GM23248 (cell line): ENCODE measurements around the gene IL1RAPL2.

Source experiments
- EZH2 ChIP-seq: fragments of 200-600 bp; sonication (generic); IDR thresholded peaks from 2 replicates; pipeline ENCODE4 v1.6.1; 2018; ENCODE audit warnings: antibody characterized with exemption, mild to moderate bottlenecking; ENCODE audit not compliant: insufficient read depth, poor library complexity, severe bottlenecking
- EZH2phosphoT487 ChIP-seq: fragments of 200-600 bp; sonication (generic); IDR thresholded peaks from 2 replicates; pipeline ENCODE4 v1.6.1; 2018; ENCODE audit warnings: antibody characterized with exemption, moderate library complexity, mild to moderate bottlenecking, low read depth; ENCODE audit not compliant: insufficient read depth

- TF ChIP-seq EZH2 (no peak), EZH2phosphoT487 (no peak)
Observed at GRCh38 chrX:105773801-105774200, 1207.8 kb downstream of the IL1RAPL2 start.
